Breast epithelium (tissue), 3 donors: ENCODE results near the gene ANXA2.

Source experiments
- POLR2A ChIP-seq: fragments of 450-650 bp; IDR thresholded peaks from one replicate; pipeline ENCODE4 v1.6.1; 2016; ENCODE audit warnings: antibody characterized with exemption, mild to moderate bottlenecking, moderate library complexity
- POLR2AphosphoS5 ChIP-seq, 3 donors: sonication (generic); formaldehyde crosslinking; IDR thresholded peaks; one replicate each; pipeline ENCODE4 v1.6.1; 2017; ENCODE audit warnings: antibody characterized with exemption in 3 of 3

GRCh38 chr15:60387321-60387720 lies 10.5 kb downstream of the ANXA2 start:
- TF ChIP-seq POLR2A = no peak
- no peak for TF ChIP-seq POLR2AphosphoS5 (IDR thresholded peaks at IDR 0.05)
